Thyroid gland (tissue), 4 donors: Measurements from ENCODE around the gene MACROH2A1.

Experiments used
- POLR2A ChIP-seq, 2 donors: fragments of 450-650 bp; IDR thresholded peaks; one replicate each; pipeline ENCODE4 v1.6.1; 2017; ENCODE audit warnings: antibody characterized with exemption in 2 of 2, mild to moderate bottlenecking in 2 of 2, moderate library complexity in 1 of 2
- TF ChIP-seq, protein P1 (sequence below), 6 experiments: fragments of 200-600 bp in 3 of 6; fragments of 450-650 bp in 3 of 6; sonication (generic) in 3 of 6; IDR thresholded peaks; one replicate each; pipeline ENCODE4 v1.5.1; 2016 to 2019; ENCODE audit warnings: antibody characterized with exemption in 6 of 6, mild to moderate bottlenecking in 2 of 6, inconsistent platforms in 1 of 6, moderate library complexity in 1 of 6

DNA sequence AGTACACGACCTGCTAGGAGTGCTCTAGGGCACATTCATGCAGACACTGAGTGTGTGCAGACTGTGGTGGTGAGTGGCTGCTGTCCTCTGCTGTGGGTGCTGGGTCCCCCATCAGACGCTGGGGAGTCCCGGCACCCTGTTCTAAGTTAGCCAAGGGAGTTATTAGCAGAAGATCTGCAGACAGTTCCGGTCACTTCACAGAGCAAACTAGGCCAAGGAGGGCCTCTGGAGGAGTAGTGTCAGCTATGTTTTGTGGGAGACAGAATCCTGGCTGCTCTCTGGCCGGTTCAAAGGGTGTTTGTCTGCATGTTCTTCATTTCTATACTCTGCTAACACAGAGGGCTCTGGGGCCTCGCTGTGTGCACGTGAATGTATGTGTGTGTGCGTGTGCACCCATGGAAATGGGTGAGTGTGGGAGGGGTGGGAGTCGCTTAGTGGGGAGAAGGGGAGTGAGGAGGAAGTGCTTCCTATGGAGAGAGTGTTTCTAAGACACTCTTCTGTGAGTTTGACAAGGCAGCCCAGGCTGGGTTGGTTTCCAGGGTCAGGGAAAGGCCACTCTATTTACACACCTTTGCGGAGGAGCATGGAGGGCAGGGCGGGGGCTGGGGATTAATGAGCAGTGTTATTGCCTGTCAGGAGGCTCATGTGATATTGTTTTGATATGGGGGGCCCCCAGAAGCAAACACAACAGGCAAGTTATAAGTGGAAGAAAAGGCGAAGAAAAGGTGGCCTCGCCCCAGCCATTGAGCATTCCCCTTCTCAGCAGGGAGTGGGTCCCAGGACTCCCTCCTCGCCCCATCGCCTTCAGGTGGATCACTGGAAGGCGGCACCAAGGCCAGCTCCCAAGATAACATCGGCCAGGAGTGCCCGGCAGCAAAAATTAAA lies 68.9 kb downstream of the MACROH2A1 start:
- TF ChIP-seq POLR2A (IDR thresholded peaks at IDR 0.05), result no peak
- TF ChIP-seq, protein P1, sequence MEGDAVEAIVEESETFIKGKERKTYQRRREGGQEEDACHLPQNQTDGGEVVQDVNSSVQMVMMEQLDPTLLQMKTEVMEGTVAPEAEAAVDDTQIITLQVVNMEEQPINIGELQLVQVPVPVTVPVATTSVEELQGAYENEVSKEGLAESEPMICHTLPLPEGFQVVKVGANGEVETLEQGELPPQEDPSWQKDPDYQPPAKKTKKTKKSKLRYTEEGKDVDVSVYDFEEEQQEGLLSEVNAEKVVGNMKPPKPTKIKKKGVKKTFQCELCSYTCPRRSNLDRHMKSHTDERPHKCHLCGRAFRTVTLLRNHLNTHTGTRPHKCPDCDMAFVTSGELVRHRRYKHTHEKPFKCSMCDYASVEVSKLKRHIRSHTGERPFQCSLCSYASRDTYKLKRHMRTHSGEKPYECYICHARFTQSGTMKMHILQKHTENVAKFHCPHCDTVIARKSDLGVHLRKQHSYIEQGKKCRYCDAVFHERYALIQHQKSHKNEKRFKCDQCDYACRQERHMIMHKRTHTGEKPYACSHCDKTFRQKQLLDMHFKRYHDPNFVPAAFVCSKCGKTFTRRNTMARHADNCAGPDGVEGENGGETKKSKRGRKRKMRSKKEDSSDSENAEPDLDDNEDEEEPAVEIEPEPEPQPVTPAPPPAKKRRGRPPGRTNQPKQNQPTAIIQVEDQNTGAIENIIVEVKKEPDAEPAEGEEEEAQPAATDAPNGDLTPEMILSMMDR (IDR thresholded peaks at IDR 0.05), result no peak
